IMR-90 (cell line): ENCODE measurements around the gene ATP8B3. TPM values are rescaled to one million over a fixed set of nuclear protein-coding genes. Genes with fewer than 3 reads are reported as not detected.
A peak's percentile ranks its signal among the peaks of the same experiment; 100 is the strongest.

ENCODE experiments used
- ATAC-seq: fragments of 200-7000 bp; cut with Tn5 transposase; 2 replicates; pipeline ENCODE4 v1.9.1; 2020; ENCODE audit warnings: low read depth, mild to moderate bottlenecking, moderate library complexity
- BruUV-seq: library from RNA; stranded (reverse); fragments of 400-500 nt; replicated peaks from 2 replicates; lab custom pipeline; 2021; lab: Mats Ljungman, UMichigan
- CTCF ChIA-PET: fragments of 300-600 bp; formaldehyde crosslinking; extraction: SDS; loops from one replicate; lab custom pipeline; 2021; ENCODE audit warnings: antibody characterized with exemption; lab: Yijun Ruan, JAX
- POLR2A ChIA-PET: fragments of 300-600 bp; sonication (Branson Sonifier 250); formaldehyde crosslinking; loops from one replicate; lab custom pipeline; 2022; ENCODE audit warnings: antibody characterized with exemption; ENCODE audit not compliant: unreplicated experiment; lab: Charles Lee
- DNase-seq: peaks from one replicate; pipeline ENCODE4 v3.0.0; 2013
- H2AFZ ChIP-seq: replicated peaks from 2 replicates; pipeline ENCODE3; 2013; ENCODE audit warnings: low read length, mild to moderate bottlenecking; ENCODE audit not compliant: poor library complexity
- H2AK5ac ChIP-seq: 2 replicates; pipeline ENCODE4 v1.6.1; 2013; ENCODE audit warnings: low read depth, low read length, inconsistent platforms
- H2AK9ac ChIP-seq: replicated peaks from 2 replicates; pipeline ENCODE3; 2013; ENCODE audit warnings: mild to moderate bottlenecking, low read depth, low read length, moderate library complexity; ENCODE audit not compliant: poor library complexity
- H2BK120ac ChIP-seq: 2 replicates; pipeline ENCODE4 v1.6.1; 2013; ENCODE audit warnings: low read depth, low read length, inconsistent platforms
- H2BK15ac ChIP-seq: 3 replicates; pipeline ENCODE4 v1.6.1; 2013; ENCODE audit warnings: low read depth, low read length, inconsistent platforms
- H2BK20ac ChIP-seq: 2 replicates; pipeline ENCODE4 v1.6.1; 2013; ENCODE audit warnings: low read depth, mild to moderate bottlenecking, inconsistent platforms, low read length, moderate library complexity
- H2BK5ac ChIP-seq: 2 replicates; pipeline ENCODE4 v1.6.1; 2013; ENCODE audit warnings: mild to moderate bottlenecking, low read depth, low read length, inconsistent platforms; ENCODE audit not compliant: poor library complexity, severe bottlenecking
- H3K14ac ChIP-seq: replicated peaks from 2 replicates; pipeline ENCODE4 v1.6.1; 2013; ENCODE audit warnings: low read depth, low read length, inconsistent platforms
- H3K18ac ChIP-seq: 2 replicates; pipeline ENCODE4 v1.6.1; 2013; ENCODE audit warnings: low read depth, low read length, control low read depth
- H3K23ac ChIP-seq: 2 replicates; pipeline ENCODE4 v1.6.1; 2013; ENCODE audit warnings: low read depth, low read length, inconsistent platforms
- H3K27ac ChIP-seq: 2 replicates; pipeline ENCODE4 v1.5.1; 2013; ENCODE audit warnings: mild to moderate bottlenecking, control low read depth, low read length; ENCODE audit not compliant: insufficient read depth
- H3K27me3 ChIP-seq: 2 replicates; pipeline ENCODE4 v1.6.1; 2013; ENCODE audit warnings: low read length; ENCODE audit not compliant: control insufficient read depth, insufficient read depth
- H3K36me3 ChIP-seq: 2 replicates; pipeline ENCODE4 v1.6.1; 2013; ENCODE audit warnings: low read length, mixed read lengths; ENCODE audit not compliant: control insufficient read depth, insufficient read depth
- H3K4ac ChIP-seq: 2 replicates; pipeline ENCODE4 v1.6.1; 2013; ENCODE audit warnings: low read depth, low read length, inconsistent platforms
- H3K4me1 ChIP-seq: 2 replicates; pipeline ENCODE4 v1.6.1; 2013; ENCODE audit warnings: low read length, mixed read lengths; ENCODE audit not compliant: control insufficient read depth, insufficient read depth
- H3K4me2 ChIP-seq: 2 replicates; pipeline ENCODE4 v1.6.1; 2013; ENCODE audit warnings: low read depth, mild to moderate bottlenecking, control low read depth, low read length, moderate library complexity
- H3K4me3 ChIP-seq: 2 replicates; pipeline ENCODE4 v1.5.1; 2013; ENCODE audit warnings: low read depth, mild to moderate bottlenecking, control low read depth, low read length, moderate library complexity; ENCODE audit not compliant: insufficient read depth
- H3K56ac ChIP-seq: 2 replicates; pipeline ENCODE4 v1.6.1; 2013; ENCODE audit warnings: low read length, inconsistent platforms; ENCODE audit not compliant: insufficient read depth; ENCODE audit errors: extremely low read depth
- H3K79me1 ChIP-seq, 2 experiments: 2 replicates each; pipeline ENCODE4 v1.6.1; 2013; ENCODE audit warnings: low read length in 2 of 2, inconsistent platforms in 1 of 2, low read depth in 1 of 2
- H3K9ac ChIP-seq: 2 replicates; pipeline ENCODE4 v1.6.1; 2013; ENCODE audit warnings: low read depth, low read length, control low read depth
- H3K9me1 ChIP-seq: 2 replicates; pipeline ENCODE4 v1.6.1; 2013; ENCODE audit warnings: low read length, inconsistent platforms; ENCODE audit not compliant: insufficient read depth
- H3K9me3 ChIP-seq: 2 replicates; pipeline ENCODE4 v1.6.1; 2013; ENCODE audit warnings: low read length; ENCODE audit not compliant: control insufficient read depth, insufficient read depth
- H4K20me1 ChIP-seq: 2 replicates; pipeline ENCODE4 v1.6.1; 2013; ENCODE audit warnings: low read length, inconsistent platforms; ENCODE audit not compliant: insufficient read depth
- H4K5ac ChIP-seq: 2 replicates; pipeline ENCODE4 v1.6.1; 2013; ENCODE audit warnings: mild to moderate bottlenecking, low read depth, low read length, control low read depth
- H4K8ac ChIP-seq, 2 experiments: 2 replicates each; pipeline ENCODE4 v1.6.1; 2013; ENCODE audit warnings: low read depth in 2 of 2, low read length in 2 of 2, control low read depth in 1 of 2, inconsistent platforms in 1 of 2
- H4K91ac ChIP-seq: 2 replicates; pipeline ENCODE4 v1.6.1; 2013; ENCODE audit warnings: low read depth, low read length, inconsistent platforms; ENCODE audit not compliant: insufficient read depth
- BHLHE40 ChIP-seq: fragments of 150-350 bp; IDR thresholded peaks from 2 replicates; pipeline ENCODE4 v1.6.1; 2016; ENCODE audit warnings: mild to moderate bottlenecking, low read depth, low read length
- CEBPB ChIP-seq: IDR thresholded peaks from 2 replicates; pipeline ENCODE4 v1.6.1; 2012; ENCODE audit warnings: low read depth, low read length, improper control_type of control experiment
- CHD1 ChIP-seq: IDR thresholded peaks from 2 replicates; pipeline ENCODE4 v1.6.1; 2012; ENCODE audit warnings: low read depth, low read length, improper control_type of control experiment
- CTCF ChIP-seq: conservative IDR thresholded peaks from 2 replicates; pipeline ENCODE4 v1.5.1; 2012; ENCODE audit warnings: mild to moderate bottlenecking, low read depth, low read length, improper control_type of control experiment
- FOS ChIP-seq: fragments of 150-350 bp; IDR thresholded peaks from 2 replicates; pipeline ENCODE4 v1.6.1; 2016; ENCODE audit warnings: low read depth, low read length
- MAFK ChIP-seq: IDR thresholded peaks from 2 replicates; pipeline ENCODE4 v1.6.1; 2012; ENCODE audit warnings: low read depth, low read length, improper control_type of control experiment
- MAZ ChIP-seq: IDR thresholded peaks from 2 replicates; pipeline ENCODE4 v1.6.1; 2012; ENCODE audit warnings: low read depth, mild to moderate bottlenecking, low read length, improper control_type of control experiment, moderate library complexity, borderline replicate concordance
- MXI1 ChIP-seq: IDR thresholded peaks from 2 replicates; pipeline ENCODE4 v1.6.1; 2012; ENCODE audit warnings: low read depth, mild to moderate bottlenecking, low read length, moderate library complexity, borderline replicate concordance
- NFE2L2 ChIP-seq: fragments of 150-350 bp; IDR thresholded peaks from 2 replicates; pipeline ENCODE4 v1.6.1; 2016; ENCODE audit warnings: low read depth, mild to moderate bottlenecking, low read length
- POLR2A ChIP-seq: IDR thresholded peaks from 2 replicates; pipeline ENCODE4 v1.6.1; 2012; ENCODE audit warnings: mild to moderate bottlenecking, low read depth, low read length
- RAD21 ChIP-seq: IDR thresholded peaks from 2 replicates; pipeline ENCODE4 v1.6.1; 2012; ENCODE audit warnings: low read length, improper control_type of control experiment
- RFX5 ChIP-seq: IDR thresholded peaks from 2 replicates; pipeline ENCODE4 v1.8.0; 2012; ENCODE audit warnings: low read depth, mild to moderate bottlenecking, low read length, moderate library complexity
- SMC3 ChIP-seq: fragments of 150-350 bp; IDR thresholded peaks from 2 replicates; pipeline ENCODE4 v1.6.1; 2016; ENCODE audit warnings: low read depth, mild to moderate bottlenecking, antibody characterized with exemption, low read length, moderate library complexity
- USF2 ChIP-seq: fragments of 150-350 bp; IDR thresholded peaks from 2 replicates; pipeline ENCODE4 v1.6.1; 2017; ENCODE audit warnings: mild to moderate bottlenecking, antibody characterized with exemption, low read length, low read depth
- WGBS, 2 experiments: methylation state at CpG; one replicate each; pipeline versions ENCODE4 v1.1.5 to v1.1.7; 2013; ENCODE audit warnings: missing lambda C conversion rate in 2 of 2; ENCODE audit not compliant: insufficient read length in 1 of 2; ENCODE audit errors: extremely low coverage in 2 of 2; 5-methylcytosine and 5-hydroxymethylcytosine counted together
- dilution Hi-C: fragments of 300-500 bp; cut with HindIII; formaldehyde crosslinking; loops from one replicate; pipeline ENCODE4 v1.14.3; 2018; ENCODE audit warnings: low sequenced_read_pairs; ENCODE audit not compliant: unreplicated experiment
- in situ Hi-C: fragments of 300-500 bp; cut with MboI; formaldehyde crosslinking; loops from 3 replicates; pipeline ENCODE4 v1.14.3; 2019; ENCODE audit warnings: low sequenced_read_pairs, inconsistent platforms, mixed read lengths
- intact Hi-C: fragments of 100-400 bp; cut with micrococcal nuclease; formaldehyde crosslinking; loops from 2 replicates; pipeline ENCODE4 v1.10.0; 2022
- polyA plus RNA-seq, 3 experiments: library from polyadenylated mRNA; depleted of rRNA; stranded (reverse); fragments of >200 nt; gene quantifications; 2 replicates each; pipeline ENCODE4 v1.2.3, GENCODE V29; 2012; ENCODE audit warnings: low replicate concordance in 1 of 3
- total RNA-seq: library from RNA; depleted of rRNA; stranded (reverse); fragments of >200 nt; gene quantifications from 2 replicates; pipeline ENCODE4 v1.2.3, GENCODE V29; 2012
- TF ChIP-seq, protein P1 (sequence below): fragments of 150-350 bp; IDR thresholded peaks from 2 replicates; pipeline ENCODE4 v1.6.1; 2016; ENCODE audit warnings: low read depth, mild to moderate bottlenecking, low read length, moderate library complexity, borderline replicate concordance

Gene ATP8B3
- total and polyA plus RNA-seq, 2 of the 4 experiments (the other 2 are of a cell fraction), result 1.6 to 8.1 TPM

- no peak overlapping the region for H2AK9ac ChIP-seq
- CTCF ChIA-PET, result no interaction called here
- H3K56ac ChIP-seq, result no peak overlapping the region
- BruUV-seq, result TSS peak; percentile 81
- H3K9me1 ChIP-seq, result peaks cover 4% of the 10 kb centered on the region; the same call in 1 of the 2 replicates
- no peak overlapping the region for H3K4ac ChIP-seq
- 94% methylated on average over 47 of the region's 61 CpGs; no CpG with 5 or more reads in 1 of the 2 experiments for WGBS, 2 experiments
- in situ Hi-C loops (no loop called here), intact Hi-C loops (no loop called here), dilution Hi-C loops (no loop called here)
- H4K8ac ChIP-seq, result no peak overlapping the region
- no peak overlapping the region for H3K14ac ChIP-seq
- POLR2A ChIA-PET, result no interaction called here
- no peak overlapping the region for H2BK15ac ChIP-seq
- H3K4me3 ChIP-seq, result no peak overlapping the region
- no peak overlapping the region for H2BK20ac ChIP-seq
- H3K23ac ChIP-seq, result no peak overlapping the region
- no peak overlapping the region for H2AFZ ChIP-seq
- no peak overlapping the region for H3K18ac ChIP-seq
- no peak overlapping the region for H2BK120ac ChIP-seq
- no peak overlapping the region for H3K27ac ChIP-seq
- ATAC-seq, result no peak
- DNase-seq, result no peak
- no peak overlapping the region for H4K5ac ChIP-seq
- H3K4me1 ChIP-seq, result peaks cover 8% of the 10 kb centered on the region
- no peaks in the 10 kb centered on the region for H3K9me3 ChIP-seq
- H3K27me3 ChIP-seq, result no peaks in the 10 kb centered on the region
- peaks cover 40% of the 10 kb centered on the region for H3K36me3 ChIP-seq
- peaks cover 0 to 9% of the 10 kb centered on the region in 2 experiments; a peak in 2 of 4 replicates for H3K79me1 ChIP-seq
- H2AK5ac ChIP-seq, result no peak overlapping the region
- no peak overlapping the region for H2BK5ac ChIP-seq
- H3K9ac ChIP-seq, result no peak overlapping the region
- no peak overlapping the region for H3K4me2 ChIP-seq
- no peaks in the 10 kb centered on the region; the same call in 1 of the 2 replicates for H4K20me1 ChIP-seq
- H4K91ac ChIP-seq, result no peak overlapping the region
- TF ChIP-seq SMC3 (no peak), FOS (no peak), BHLHE40 (no peak), CEBPB (no peak), POLR2A (no peak), MAZ (no peak), USF2 (no peak), CHD1 (no peak), NFE2L2 (no peak), MAFK (no peak), MXI1 (no peak), RAD21 (no peak), CTCF (no peak), RFX5 (no peak)
- TF ChIP-seq, protein P1, sequence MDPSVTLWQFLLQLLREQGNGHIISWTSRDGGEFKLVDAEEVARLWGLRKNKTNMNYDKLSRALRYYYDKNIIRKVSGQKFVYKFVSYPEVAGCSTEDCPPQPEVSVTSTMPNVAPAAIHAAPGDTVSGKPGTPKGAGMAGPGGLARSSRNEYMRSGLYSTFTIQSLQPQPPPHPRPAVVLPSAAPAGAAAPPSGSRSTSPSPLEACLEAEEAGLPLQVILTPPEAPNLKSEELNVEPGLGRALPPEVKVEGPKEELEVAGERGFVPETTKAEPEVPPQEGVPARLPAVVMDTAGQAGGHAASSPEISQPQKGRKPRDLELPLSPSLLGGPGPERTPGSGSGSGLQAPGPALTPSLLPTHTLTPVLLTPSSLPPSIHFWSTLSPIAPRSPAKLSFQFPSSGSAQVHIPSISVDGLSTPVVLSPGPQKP, result no peak
Observed at GRCh38 chr19:1815605-1816529, 3.8 kb upstream of the ATP8B3 start.
